ENCODE results near the gene ANKRD28. TPM values are rescaled to one million over a fixed set of nuclear protein-coding genes. Genes with fewer than 3 reads are reported as not detected.

The ANKRD28 gene
- total and polyA plus RNA-seq, 2 of the 13 experiments (the other 11 are each of a cell fraction or from before 2014, with no cell fraction given), result 21.0 to 28.9 TPM

GRCh38 chr3:15819043-15819442, 21.3 kb upstream of the ANKRD28 start:
- DNase-seq (ENCODE audit: low spot score), result no peak
- H3K9ac ChIP-seq (ENCODE audit: insufficient read depth, low read depth, low read length), result no peak overlapping the region
- no peak for ATAC-seq
- H3K79me2 ChIP-seq (ENCODE audit: insufficient read depth, low read length), result peaks cover 81% of the 10 kb centered on the region
- in situ Hi-C loops (cut with HindIII; ENCODE audit: extremely low pct_ligation_motif_present, low pct_unique_long_range_greater_than_20kb) (no loop called here), intact Hi-C loops (cut with micrococcal nuclease; ENCODE audit: unreplicated experiment) (loop anchor here (5.0 to 10.0 kb wide), 3 partner anchors 228 to 426 kb away; no protein-coding TSS in a partner anchor)
- H2AFZ ChIP-seq (ENCODE audit: low read length), result no peak overlapping the region
- BruUV-seq (replicated peaks), result no TSS peak
- H3K27me3 ChIP-seq (ENCODE audit: control insufficient read depth in 1 of 2, insufficient read depth in 2 of 2, low read length in 2 of 2), result no peaks in the 10 kb centered on the region
- CTCF ChIA-PET (ENCODE audit: low intra/inter-chr PET ratio, low total read pairs), result no interaction called here
- peak; percentile 54 for TF ChIP-seq ZNF121 (CRISPR knock-in tag; IDR thresholded peaks at IDR 0.05)
- no peak for TF ChIP-seq ELF3 (CRISPR knock-in tag; IDR thresholded peaks at IDR 0.05)
- TF ChIP-seq CBX5 (CRISPR knock-in tag; IDR thresholded peaks at IDR 0.05; ENCODE audit: borderline replicate concordance), result no peak
- FAIRE-seq, result no peak
- no peak overlapping the region for H3K4me3 ChIP-seq (replicated peaks in 1 of 3; ENCODE audit: insufficient read depth in 1 of 3, low read depth in 2 of 3, low read length in 3 of 3)
- 98% methylated on average over 2 of the region's 2 CpGs for WGBS (ENCODE audit: low lambda C conversion rate)
- peaks cover 11% of the 10 kb centered on the region for H4K20me1 ChIP-seq (ENCODE audit: insufficient read depth, low read length)
- H3K4me1 ChIP-seq (ENCODE audit: insufficient read depth, low read length), result no peaks in the 10 kb centered on the region
- POLR2A ChIA-PET, result no interaction called here
- no peak overlapping the region for H3K27ac ChIP-seq (ENCODE audit: extremely low read length, insufficient read depth, low read length)
- H3K9me3 ChIP-seq (ENCODE audit: low read length), result no peaks in the 10 kb centered on the region
- H3K36me3 ChIP-seq (replicated peaks in 1 of 2; ENCODE audit: control insufficient read depth in 1 of 2, insufficient read depth in 2 of 2, low read length in 2 of 2), result no peaks in the 10 kb centered on the region
- no peak overlapping the region for H3K4me2 ChIP-seq (ENCODE audit: low read depth, low read length)

DNA sequence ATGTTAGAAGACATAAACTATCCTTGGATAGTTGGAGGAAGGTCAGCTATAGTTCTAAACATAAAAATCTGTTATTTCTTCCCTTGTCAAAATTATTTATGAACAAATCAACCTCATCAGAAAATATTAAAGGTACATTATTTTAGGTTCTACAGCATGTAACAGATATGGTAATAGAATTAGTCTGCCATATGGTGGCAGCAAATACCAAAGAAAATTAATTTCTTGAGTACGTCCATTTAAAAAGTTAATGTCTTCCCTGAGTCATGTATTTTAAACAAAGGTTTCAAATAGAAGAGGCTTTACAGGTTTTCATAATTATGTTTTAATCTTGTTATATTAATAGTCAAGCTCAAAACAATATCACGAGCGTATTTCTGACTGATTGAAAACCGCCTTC, 17.9 kb upstream of the ANKRD28 start:
- Histone ChIP-seq H3K79me2 (ENCODE audit: insufficient read depth, low read length) (peaks cover 68% of the 10 kb centered on the region), H3K36me3 (replicated peaks in 1 of 2; ENCODE audit: control insufficient read depth in 1 of 2, insufficient read depth in 2 of 2, low read length in 2 of 2) (no peaks in the 10 kb centered on the region; a peak in 1 of 5 replicates), H3K4me2 (ENCODE audit: low read depth, low read length) (no peak overlapping the region), H3K9ac (ENCODE audit: insufficient read depth, low read depth, low read length) (no peak overlapping the region), H2AFZ (ENCODE audit: low read length) (no peak overlapping the region), H3K27ac (ENCODE audit: extremely low read length, insufficient read depth, low read length) (no peak overlapping the region), H3K4me3 (replicated peaks in 1 of 3; ENCODE audit: insufficient read depth in 1 of 3, low read depth in 2 of 3, low read length in 3 of 3) (no peak overlapping the region), H3K9me3 (ENCODE audit: low read length) (no peaks in the 10 kb centered on the region), H3K4me1 (ENCODE audit: insufficient read depth, low read length) (no peaks in the 10 kb centered on the region), H4K20me1 (ENCODE audit: insufficient read depth, low read length) (peaks cover 5% of the 10 kb centered on the region), H3K27me3 (ENCODE audit: control insufficient read depth in 1 of 2, insufficient read depth in 2 of 2, low read length in 2 of 2) (no peaks in the 10 kb centered on the region)
- TF ChIP-seq ZNF839 (CRISPR knock-in tag; IDR thresholded peaks at IDR 0.05; ENCODE audit: borderline replicate concordance) (no peak), STAG1 (CRISPR knock-in tag; IDR thresholded peaks at IDR 0.05) (peak; percentile 45), CTCF (CRISPR knock-in tag; IDR thresholded peaks at IDR 0.05) (peak; percentile 31; the same call in 1 of the 2 replicates), ZNF850 (CRISPR knock-in tag; conservative IDR thresholded peaks at IDR 0.05) (no peak), JDP2 (CRISPR knock-in tag; IDR thresholded peaks at IDR 0.05; ENCODE audit: borderline replicate concordance) (no peak), ZNF879 (CRISPR knock-in tag; IDR thresholded peaks at IDR 0.05) (no peak), AFF4 (CRISPR knock-in tag; IDR thresholded peaks at IDR 0.05) (no peak)
- TF ChIP-seq, protein P1, sequence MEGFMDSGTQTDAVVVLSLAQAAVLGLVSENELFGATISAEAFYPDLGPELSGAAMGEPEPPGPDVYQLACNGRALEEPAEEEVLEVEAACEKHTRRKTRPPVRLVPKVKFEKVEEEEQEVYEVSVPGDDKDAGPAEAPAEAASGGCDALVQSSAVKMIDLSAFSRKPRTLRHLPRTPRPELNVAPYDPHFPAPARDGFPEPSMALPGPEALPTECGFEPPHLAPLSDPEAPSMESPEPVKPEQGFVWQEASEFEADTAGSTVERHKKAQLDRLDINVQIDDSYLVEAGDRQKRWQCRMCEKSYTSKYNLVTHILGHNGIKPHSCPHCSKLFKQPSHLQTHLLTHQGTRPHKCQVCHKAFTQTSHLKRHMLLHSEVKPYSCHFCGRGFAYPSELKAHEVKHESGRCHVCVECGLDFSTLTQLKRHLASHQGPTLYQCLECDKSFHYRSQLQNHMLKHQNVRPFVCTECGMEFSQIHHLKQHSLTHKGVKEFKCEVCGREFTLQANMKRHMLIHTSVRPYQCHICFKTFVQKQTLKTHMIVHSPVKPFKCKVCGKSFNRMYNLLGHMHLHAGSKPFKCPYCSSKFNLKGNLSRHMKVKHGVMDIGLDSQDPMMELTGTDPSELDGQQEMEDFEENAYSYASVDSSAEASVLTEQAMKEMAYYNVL (CRISPR knock-in tag; IDR thresholded peaks at IDR 0.05; ENCODE audit: borderline replicate concordance), result no peak
- DNase-seq (ENCODE audit: low spot score), result peak; percentile 30
- no TSS peak for BruUV-seq (replicated peaks)
- FAIRE-seq, result no peak
- intact Hi-C loops (cut with micrococcal nuclease; ENCODE audit: unreplicated experiment) (loop anchor here (5.0 to 10.0 kb wide), 3 partner anchors 232 to 429 kb away; no protein-coding TSS in a partner anchor), in situ Hi-C loops (cut with HindIII; ENCODE audit: extremely low pct_ligation_motif_present, low pct_unique_long_range_greater_than_20kb) (no loop called here)
- CTCF ChIA-PET (ENCODE audit: low intra/inter-chr PET ratio, low total read pairs), result no interaction called here
- WGBS (ENCODE audit: low lambda C conversion rate), result 73% methylated on average over 4 of the region's 4 CpGs
- ATAC-seq, result no peak
- POLR2A ChIA-PET, result no interaction called here

Data from HepG2 (cell line).